HT-29 (cell line): ENCODE data around the gene TNNI3. TPM values are rescaled to one million over a fixed set of nuclear protein-coding genes. Genes with fewer than 3 reads are reported as not detected.
"Not testable (repeated sequence)": the region's sequence is repeated elsewhere in the genome, so short reads cannot be mapped to it uniquely, and the experiment has no call there.

Experiments used
- DNase-seq: peaks from one replicate; pipeline ENCODE4 v3.0.0-alpha.2; 2015; ENCODE audit warnings: low spot score
- small RNA-seq: library from RNA; depleted of rRNA; stranded (forward); fragments of <200 nt; gene quantifications from one replicate; pipeline ENCODE3, GENCODE V24; 2014
- total RNA-seq: library from RNA; depleted of rRNA; stranded (reverse); fragments of >200 nt; shearing (Covaris generic); gene quantifications from 2 replicates; pipeline ENCODE4 v1.2.3, GENCODE V29; 2014; rRNA removed

Gene TNNI3
- total RNA-seq, 1 experiment from 2014 or later = 20.3 TPM

GRCh38 chr19:55113570-55114039 is 43.9 kb downstream of the TNNI3 start:
- DNase-seq = peak; percentile 81

- peak; percentile 85 for DNase-seq
These were observed 44.6 kb downstream of the TNNI3 start for GRCh38 chr19:55112777-55113569.

GRCh38 chr19:55112246-55112776 is 45.2 kb downstream of the TNNI3 start:
- no peak for DNase-seq

GRCh38 chr19:55111238-55111831 is 46.2 kb downstream of the TNNI3 start:
- DNase-seq = no peak

GRCh38 chr19:55109527-55110291 is 47.8 kb downstream of the TNNI3 start:
- no peak for DNase-seq

GRCh38 chr19:55107252-55107651 is 50.3 kb downstream of the TNNI3 start:
- DNase-seq = not testable (repeated sequence)

- DNase-seq = no peak
These were observed 50.9 kb downstream of the TNNI3 start for GRCh38 chr19:55106591-55106990.

GRCh38 chr19:55105237-55105636 is 52.3 kb downstream of the TNNI3 start:
- no peak for DNase-seq

GRCh38 chr19:55103190-55103589 is 54.3 kb downstream of the TNNI3 start:
- no peak for DNase-seq

Small RNA genes lying within 50 kb of the gene (small RNA-seq; reads per million reads assigned to genes)
- gene MIR7975 (0.50 reads per million), gene RF01210 (not detected)

Other genes starting within 250 kb of the TNNI3 start
- gene NLRP7, start 210.2 kb downstream of the TNNI3 start, total RNA-seq = not detected in 2 replicates
- not detected in 2 replicates for gene NLRP2, start 191.4 kb downstream of the TNNI3 start, total RNA-seq
- 0.05 TPM in 1 of 2 replicates, not detected in the other for gene GP6, start 119.5 kb downstream of the TNNI3 start, total RNA-seq
- 107 and 119 TPM in 2 replicates for gene RDH13, start 94.6 kb downstream of the TNNI3 start, total RNA-seq
- 543 and 612 TPM in 2 replicates for gene EPS8L1, start 81.9 kb downstream of the TNNI3 start, total RNA-seq
- 227 and 261 TPM in 2 replicates for gene PPP1R12C, start 40.1 kb downstream of the TNNI3 start, total RNA-seq
- gene TNNT1, start 8.5 kb downstream of the TNNI3 start, total RNA-seq = 4.5 and 5.0 TPM in 2 replicates
- gene DNAAF3, start 8.9 kb upstream of the TNNI3 start, total RNA-seq = 17.3 and 21.1 TPM in 2 replicates
- 0.71 and 1.5 TPM in 2 replicates for gene SYT5, start 22.6 kb upstream of the TNNI3 start, total RNA-seq
- 87.1 and 103 TPM in 2 replicates for gene PTPRH, start 51.8 kb upstream of the TNNI3 start, total RNA-seq
- 9.9 and 10.6 TPM in 2 replicates for gene TMEM86B, start 71.0 kb upstream of the TNNI3 start, total RNA-seq
- gene PPP6R1, start 101.3 kb upstream of the TNNI3 start, total RNA-seq = 111 and 131 TPM in 2 replicates
- gene HSPBP1, start 122.4 kb upstream of the TNNI3 start, total RNA-seq = 173 and 177 TPM in 2 replicates
- gene BRSK1, start 126.3 kb upstream of the TNNI3 start, total RNA-seq = 0.37 and 1.9 TPM in 2 replicates
- gene TMEM150B, start 167.6 kb upstream of the TNNI3 start, total RNA-seq = 12.5 and 19.7 TPM in 2 replicates
- 86.3 and 96.2 TPM in 2 replicates for gene KMT5C, start 182.1 kb upstream of the TNNI3 start, total RNA-seq
- gene COX6B2, start 197.0 kb upstream of the TNNI3 start, total RNA-seq = 0.92 and 2.7 TPM in 2 replicates
- gene GARIN5B, start 205.5 kb upstream of the TNNI3 start, total RNA-seq = not detected in 2 replicates
- 0.31 and 2.8 TPM in 2 replicates for gene IL11, start 212.7 kb upstream of the TNNI3 start, total RNA-seq
- not detected in 2 replicates for gene TMEM190, start 219.1 kb upstream of the TNNI3 start, total RNA-seq
- gene TMEM238, start 226.6 kb upstream of the TNNI3 start, total RNA-seq = 87.8 and 92.7 TPM in 2 replicates
- 1,121 and 1,134 TPM in 2 replicates for gene RPL28, start 228.2 kb upstream of the TNNI3 start, total RNA-seq